ENCODE results near the gene ATP13A3.

- TF ChIP-seq CTCF (IDR thresholded peaks at IDR 0.05) (no peak), POLR2A (IDR thresholded peaks at IDR 0.05) (no peak), POLR2AphosphoS5 (IDR thresholded peaks at IDR 0.05) (no peak)
Measured at GRCh38 chr3:194354315-194354714, 132.5 kb downstream of the ATP13A3 start.

All from transverse colon (tissue), 4 donors.